Inflammatory macrophage treated with lipopolysaccharide for 4 hours (primary cell): ENCODE measurements around the gene GATA6.

Experiments
- DNase-seq: peaks from one replicate; pipeline ENCODE4 v3.0.0-alpha.2; 2020

Gene GATA6

DNA sequence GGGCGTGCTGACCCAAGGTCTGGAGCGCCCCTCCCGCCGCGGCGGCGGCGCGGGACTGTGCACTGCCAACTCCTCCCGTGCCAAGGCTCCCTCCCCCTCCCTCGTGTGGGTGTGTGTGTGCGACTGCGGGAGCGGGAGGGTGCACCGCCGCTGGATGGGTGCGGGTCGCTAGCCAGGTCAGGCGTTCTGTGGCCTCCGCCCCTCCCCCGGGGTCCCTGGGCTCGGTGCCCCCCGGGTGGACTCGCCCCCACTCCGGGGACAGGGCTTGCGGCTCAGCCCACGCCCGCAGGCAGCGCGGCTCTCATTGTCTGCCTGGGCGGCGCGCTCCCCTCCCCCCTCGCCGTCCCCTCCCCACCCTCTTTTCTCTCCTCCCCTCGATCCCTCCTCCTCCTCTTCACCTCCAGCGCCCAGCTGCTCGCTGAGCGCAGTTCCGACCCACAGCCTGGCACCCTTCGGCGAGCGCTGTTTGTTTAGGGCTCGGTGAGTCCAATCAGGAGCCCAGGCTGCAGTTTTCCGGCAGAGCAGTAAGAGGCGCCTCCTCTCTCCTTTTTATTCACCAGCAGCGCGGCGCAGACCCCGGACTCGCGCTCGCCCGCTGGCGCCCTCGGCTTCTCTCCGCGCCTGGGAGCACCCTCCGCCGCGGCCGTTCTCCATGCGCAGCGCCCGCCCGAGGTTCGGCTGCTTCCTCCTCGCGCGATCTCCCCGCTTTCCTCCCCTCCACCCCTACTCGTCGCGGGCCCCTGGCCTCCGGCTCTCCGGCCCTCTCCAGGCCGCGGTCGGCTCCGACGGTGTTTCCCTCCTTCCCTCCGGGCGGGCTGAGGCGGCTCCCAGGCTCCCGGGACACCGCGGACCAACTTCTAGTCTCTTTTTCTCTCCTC is at the start of gene GATA6:
Gene GATA6, plus strand, starts transcription at position 579 of the 878 bp plus-strand sequence. CDS start 1,556 bp downstream, outside the sequence.
- DNase-seq: peak; percentile 35

DNA sequence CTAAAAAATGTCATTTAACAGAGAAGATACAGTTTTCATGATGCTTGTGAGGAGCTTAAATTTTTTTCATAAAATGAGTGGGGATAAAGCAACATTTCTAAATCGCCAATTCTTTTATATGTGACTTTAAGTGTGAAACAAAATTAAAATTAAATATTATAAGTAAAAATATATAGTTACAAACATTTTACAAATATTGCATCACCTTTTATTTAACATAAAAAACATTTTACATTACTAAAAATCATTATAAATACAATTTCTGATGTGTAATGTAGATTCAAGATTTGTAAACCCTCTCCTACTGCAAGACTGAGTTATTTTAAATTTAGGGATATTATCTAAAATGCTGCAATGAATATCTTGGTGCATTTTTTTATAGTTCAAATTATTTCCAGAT is 44.4 kb upstream of the GATA6 start:
- no peak for DNase-seq

DNA sequence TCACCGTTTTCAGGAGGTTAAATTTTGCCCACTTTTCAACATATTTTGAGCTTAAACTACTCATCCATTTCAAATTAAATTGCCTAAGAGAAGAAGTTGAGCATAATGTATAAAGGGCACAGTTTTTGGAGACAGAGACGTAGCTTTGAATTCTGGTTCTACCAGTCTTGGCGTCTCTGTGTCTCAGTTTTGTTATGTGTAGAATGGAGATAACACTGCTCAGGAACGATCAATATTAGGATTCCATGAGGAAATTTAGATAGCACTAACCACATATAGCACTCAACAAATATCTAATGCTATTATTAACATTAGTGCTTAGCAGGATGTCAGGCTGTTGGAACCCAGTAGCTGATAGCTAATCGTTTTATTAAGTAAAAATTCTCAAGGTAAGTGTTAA is 40.4 kb upstream of the GATA6 start:
- no peak for DNase-seq

DNA sequence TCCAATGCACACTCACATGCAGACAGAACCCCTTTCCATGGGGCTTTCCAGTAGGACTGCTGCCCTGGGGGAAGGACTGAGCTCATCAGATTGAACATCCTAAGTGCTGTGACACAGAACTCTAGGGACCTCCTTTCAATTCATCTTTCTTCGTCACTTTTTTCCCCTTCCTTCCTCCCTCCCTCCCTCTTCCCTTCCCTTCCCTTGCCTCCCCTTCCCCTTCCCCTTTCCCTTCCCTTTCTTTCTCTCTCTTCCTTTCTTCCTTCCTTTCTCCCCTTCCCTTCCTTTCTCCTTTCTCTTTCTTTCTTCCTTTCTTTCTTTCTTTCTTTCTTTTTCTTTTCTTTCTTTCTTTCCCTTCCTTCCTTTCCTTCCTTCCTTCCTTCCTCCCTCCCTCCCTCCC is 39.6 kb upstream of the GATA6 start:
- DNase-seq: no peak

DNA sequence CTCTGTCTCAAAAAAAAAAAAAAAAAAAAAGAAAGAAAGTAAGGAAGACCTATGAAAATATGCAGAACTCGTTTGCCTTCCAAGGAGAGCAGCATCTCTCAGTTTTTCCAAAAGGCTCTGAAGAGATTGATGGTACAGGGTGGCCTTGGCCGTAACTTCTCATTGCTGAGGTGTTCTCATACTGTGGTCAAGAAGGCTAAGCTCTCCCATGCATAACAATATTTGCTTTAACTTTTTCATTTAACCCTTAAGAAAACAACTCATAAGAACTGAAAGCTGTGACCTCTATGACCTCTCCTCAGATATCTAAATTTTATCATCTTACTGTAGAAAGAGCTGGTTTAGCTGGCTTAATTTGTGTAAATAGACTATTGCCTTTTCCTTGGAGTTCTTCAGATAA is 37.1 kb upstream of the GATA6 start:
- no peak for DNase-seq

DNA sequence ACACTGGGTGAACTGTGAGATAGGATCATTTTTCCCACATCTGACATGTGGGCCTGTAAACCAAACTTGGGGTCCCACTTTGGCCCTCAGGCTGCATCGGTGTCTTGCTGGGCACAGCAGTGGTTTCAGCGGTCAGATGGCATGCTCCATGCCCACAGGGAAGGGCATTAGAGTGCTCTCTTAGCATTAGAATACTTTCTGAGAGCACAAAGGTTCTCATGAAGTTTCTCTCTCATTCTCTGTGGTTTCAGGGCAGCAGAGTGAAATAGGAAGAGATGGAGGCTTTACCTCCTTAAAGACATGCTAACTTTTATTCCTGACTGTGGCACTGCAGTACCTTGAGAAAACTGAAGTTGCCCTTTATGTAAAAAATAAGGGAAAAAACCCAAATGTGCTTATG is 36.6 kb upstream of the GATA6 start:
- no peak for DNase-seq

DNA sequence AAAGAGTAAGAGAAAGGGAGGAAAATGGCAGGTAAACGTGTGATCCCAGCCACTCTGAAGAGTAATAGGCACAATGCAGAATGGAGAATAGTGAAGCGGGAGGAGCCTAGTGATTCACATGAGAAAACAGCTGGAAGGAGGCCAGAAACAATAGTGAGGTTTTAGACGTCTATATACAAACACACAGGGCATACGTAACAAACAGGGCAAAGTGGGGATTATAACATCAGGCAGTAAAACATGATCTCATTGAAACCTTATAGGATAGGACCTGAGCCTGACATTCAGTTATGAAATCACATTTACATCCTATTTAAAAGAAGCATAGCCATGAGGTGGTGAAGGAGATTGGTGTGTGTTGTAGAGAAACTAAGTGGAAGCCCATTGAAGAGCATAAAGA is 33.0 kb upstream of the GATA6 start:
- no peak for DNase-seq

DNA sequence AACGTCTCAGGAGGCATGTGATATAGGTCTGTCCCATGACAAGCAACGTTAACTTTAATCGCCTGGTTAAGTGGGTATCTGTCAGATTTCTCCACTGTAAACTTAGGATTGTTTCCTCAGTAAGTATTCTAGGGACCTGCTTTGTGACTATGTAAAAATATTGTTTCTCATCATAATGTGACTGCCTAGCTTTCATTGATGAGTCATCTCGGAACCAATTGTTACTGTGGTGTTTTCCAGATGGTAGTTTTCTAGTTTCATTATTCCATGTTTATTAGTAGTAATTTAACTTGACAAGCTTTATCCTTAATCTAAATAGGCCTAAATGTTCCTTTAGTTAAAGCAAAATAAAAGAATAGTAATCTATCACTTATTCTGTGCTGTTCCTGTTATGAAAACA is 28.2 kb upstream of the GATA6 start:
- DNase-seq: no peak

DNA sequence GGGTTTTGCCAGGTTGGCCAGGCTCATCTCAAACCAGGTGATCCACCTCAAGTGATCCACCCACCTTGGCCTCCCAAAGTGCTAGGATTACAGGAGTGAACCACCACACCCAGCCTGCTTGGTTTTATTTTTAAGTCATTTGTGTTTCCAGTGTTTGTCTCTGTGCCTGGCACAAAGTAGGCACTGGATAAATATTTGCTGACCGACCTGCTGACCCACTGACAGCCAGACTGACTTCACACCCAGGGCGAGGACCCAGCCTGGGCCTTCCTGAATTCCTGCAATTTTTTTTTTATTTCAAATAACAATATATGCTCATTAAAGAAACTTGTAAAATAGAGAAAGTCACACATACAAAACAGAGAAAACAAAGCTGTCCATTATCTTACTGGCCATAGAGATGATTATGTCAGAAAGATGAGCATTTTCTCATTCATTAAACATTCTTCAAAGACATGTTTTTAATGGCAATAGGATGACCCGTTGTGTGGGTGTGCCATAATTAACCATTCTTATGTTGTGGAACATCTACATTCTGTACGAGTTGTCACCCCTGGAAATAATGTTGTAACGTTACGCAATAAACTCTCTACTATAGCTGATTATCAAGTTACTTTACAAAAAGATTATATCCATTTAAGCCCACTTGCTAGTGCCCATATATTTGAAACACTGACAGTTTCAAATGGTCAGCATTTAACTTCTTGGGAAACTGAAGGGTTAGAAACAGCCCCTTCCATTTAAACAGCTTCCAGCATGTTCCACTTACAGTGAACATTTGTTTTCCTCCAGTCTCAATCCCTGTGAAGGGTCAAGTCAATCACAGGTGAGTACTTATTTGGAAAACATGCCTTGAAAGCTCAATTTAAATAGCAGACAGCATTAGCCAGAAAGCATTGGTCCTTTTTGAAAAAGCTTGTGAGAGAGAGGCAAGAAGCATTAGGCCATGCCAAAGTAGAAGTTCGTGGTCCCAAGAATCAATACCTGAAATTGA is 25.7 kb upstream of the GATA6 start:
- DNase-seq: no peak

DNA sequence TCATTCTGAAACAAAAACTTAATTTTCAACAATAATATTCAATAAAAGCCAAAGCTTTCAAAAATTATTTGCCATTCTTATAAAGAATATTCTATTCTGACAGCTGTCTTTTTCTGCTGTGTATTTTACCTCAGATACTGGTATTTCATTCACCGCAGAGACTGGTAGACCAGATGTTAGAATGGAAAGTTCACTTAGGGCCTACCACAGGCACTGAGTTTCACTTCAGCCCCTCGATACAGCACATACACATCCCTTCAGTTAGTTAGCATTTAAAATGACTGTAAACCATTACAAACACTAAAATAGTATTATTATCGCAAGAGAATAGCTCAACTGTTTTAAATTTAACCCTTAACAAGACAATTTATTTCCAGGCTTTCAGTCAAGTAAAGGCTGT is 24.2 kb upstream of the GATA6 start:
- no peak for DNase-seq

DNA sequence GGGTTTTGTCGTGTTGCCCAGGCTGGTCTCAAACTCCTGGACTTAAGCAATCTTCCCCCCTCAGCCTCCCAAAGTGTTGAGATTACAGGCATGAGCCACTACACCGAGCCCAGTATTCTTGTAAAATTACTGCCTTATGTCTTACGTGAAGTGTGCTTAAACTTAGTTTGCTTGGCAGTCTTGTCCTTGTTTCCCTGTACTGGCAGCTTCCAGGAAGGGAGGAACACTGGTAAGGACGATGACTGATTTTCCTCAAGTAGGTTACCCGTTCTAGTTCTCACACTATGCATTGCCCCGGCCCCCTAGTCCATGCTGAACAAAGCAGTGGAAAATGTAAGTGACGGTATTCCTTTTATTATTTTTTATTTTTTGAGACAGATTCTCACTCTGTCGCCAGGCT is 19.7 kb upstream of the GATA6 start:
- DNase-seq: no peak

DNA sequence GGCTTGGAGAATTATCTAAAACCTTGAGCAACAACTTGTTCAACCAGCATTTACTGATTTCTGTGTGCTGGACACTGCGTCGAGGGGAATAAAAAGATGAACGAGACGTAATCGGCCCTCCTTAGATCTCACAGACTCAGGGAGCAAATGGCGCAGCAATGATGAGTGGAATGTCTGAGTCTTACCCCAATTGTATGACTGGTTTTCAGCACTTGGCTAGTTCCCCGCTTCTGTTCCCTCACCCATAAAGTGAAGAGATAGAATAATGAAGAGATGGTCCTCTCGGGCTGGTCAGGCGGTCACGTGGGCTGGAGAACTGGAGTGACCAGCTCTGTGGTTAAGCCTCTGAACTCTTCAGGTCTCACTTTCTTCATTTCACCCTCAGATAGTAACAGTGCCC is 17.3 kb upstream of the GATA6 start:
- DNase-seq: no peak

DNA sequence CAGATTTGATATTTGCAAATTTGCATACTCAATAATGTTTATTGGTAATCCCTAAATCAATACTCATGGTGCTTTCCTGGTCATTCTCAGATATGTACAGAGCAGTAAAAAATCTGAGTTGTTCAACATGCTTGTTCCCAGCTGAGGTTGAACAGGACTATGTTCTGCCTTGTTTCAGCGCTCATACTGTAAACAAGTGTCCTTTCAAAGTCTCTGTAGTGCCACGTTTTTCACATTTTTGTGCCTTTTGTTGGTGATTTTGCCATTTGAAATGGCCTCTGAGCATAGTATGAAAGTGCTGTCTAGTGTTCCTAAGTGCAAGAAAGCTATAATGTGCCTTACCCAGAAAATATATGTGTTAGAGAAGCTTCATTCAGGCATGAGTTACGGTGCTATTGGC is 16.0 kb upstream of the GATA6 start:
- no peak for DNase-seq

DNA sequence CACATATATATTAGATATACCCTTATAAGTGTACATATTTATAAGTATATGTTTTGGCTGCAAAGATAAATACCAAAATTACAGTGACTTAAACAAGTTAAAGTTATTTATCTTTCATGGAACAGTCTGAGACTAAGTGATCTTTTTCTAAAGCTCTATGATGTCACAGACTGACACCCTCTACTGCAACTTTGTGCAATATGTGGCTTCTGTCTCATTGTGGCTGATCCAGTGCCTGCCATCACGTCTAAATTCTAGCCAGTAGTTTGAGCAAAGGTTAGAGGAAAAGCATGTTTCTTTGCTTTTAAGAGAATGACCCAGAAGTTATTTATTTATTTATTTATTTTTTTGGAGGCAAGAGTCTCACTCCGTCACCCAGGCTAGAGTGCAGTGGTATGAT is 13.8 kb upstream of the GATA6 start:
- no peak for DNase-seq

DNA sequence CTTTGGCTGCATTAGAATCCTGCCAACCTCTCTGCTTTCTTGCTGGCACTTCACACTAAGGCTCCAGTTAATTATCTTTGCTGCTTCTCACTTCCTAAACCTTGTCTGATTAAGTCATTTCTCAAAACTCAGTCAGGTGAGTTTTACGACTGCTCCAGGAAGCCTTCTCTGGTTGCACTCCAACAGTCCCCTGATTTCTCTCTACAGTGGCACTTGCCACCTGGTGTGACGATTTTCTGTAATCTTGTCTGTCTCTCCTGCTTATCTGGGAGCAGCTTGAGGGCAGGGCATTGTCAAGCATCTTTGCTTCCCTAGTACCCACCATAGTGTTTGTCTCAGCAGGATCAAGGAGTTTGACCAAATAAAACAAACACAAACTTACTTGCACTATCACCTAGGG is 10.4 kb upstream of the GATA6 start:
- no peak for DNase-seq

DNA sequence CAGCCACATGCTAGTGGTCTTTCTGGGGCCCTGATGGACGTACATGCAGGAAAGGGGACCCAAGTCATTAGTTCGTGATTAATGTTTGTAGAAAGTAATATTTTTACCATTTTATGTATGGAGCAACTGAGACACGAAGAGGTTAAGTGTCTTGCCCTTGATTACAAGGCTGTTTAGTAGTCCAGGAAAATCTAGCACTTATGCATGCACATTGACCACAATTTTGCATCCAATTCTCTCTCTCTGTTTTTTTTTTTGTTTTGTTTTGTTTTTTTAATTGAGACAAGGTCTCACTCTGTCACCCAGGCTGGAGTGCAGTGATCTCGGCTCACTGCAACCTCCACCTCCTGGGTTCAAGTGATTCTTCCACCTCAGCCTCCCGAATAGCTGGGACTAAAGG is 8.3 kb upstream of the GATA6 start:
- DNase-seq: no peak

DNA sequence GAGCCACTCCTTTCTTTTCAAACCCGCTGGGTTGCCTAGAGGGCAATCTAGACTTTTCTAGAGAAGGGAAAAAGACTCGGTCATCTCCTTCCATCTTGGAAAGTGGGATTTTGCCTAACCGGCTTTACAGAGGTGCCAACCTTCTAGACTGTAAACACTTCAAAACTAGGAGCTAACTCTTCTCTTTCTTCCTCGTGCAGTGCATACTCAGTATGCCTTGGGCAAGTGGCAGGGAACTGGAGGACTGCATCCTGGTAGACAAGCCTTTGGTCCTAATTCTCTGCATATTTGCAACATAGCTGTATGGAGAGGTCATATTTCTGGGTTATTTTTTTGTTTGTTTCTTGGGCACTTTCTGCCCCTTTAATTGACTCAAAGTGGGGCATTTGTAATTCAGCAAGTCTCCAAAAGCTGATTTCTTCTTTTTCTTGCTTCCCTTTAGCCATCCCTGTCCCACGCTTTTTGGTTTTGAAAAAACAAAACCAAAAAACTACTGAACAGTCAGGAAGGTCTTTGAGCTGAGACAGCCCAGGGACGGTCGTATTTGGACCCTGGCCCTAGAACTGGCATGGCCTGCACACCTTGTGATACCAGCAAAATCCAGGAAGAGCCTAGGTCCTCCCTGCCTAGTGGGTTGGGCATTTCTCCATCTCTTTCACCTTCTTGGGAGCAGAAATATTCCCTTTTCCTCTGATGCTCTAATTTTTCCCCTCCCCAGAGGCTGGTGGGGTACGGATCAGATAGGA is 5.8 kb upstream of the GATA6 start:
- DNase-seq: no peak

DNA sequence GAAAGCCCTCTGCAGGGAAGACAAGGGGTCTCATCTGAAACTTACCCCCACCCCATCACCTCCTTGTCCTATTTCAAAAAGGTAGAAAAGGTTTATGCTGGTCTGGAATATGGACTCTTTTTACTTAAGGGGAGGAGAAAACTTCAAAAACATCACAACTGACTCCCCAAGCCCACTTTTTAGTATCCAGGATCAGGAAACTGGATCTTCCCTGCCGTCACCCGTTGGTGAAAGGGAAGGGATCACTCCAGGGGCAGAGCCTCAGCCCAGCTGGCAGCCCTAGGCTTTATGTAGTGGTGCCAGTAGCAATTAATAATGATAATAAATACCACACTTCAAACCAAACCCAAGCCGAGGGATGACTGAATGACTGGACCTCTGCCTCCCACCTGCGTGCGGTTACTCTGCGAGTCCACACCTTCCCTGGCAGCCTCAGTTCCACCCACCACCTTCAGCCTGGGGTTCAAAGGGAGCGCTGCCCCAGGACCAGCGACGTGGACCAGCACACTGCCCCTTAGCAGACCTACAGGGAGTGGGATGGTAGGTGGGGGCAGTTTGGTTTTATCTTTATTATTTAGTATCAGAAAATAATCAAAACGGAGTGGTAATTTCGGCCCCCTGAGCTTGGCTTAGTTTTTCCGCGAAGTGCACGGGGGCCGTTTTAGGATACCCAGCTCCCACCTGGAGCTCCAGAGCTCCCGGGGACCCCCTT is 4.9 kb upstream of the GATA6 start:
- no peak for DNase-seq

DNA sequence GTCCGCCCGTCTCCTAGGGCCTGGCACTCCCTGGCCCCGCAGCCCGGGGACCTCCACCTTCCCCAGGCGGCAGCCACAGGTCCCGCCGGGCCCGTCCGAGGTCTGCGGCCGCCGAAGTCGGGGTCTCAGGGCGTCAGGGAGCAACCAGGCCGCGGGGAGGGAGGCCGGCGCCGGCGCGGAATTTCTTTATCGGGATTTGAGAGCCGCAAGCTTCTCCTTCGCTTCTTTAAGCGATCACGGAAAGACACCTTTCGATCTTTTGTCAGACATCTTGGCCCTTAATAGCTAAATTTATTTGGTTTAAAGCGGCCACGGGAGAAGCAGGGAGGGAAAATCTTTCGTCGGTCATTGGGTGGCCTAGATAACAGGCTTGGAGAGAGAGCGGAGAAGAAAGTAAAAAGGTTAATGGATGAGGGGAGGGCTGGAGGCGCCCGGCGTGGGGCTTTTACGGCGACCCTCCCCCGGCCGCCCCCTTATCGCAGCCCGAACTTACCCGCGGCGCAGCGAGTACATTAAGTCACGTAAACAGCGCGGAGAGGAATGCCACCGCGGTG is 4.3 kb upstream of the GATA6 start:
- no peak for DNase-seq

DNA sequence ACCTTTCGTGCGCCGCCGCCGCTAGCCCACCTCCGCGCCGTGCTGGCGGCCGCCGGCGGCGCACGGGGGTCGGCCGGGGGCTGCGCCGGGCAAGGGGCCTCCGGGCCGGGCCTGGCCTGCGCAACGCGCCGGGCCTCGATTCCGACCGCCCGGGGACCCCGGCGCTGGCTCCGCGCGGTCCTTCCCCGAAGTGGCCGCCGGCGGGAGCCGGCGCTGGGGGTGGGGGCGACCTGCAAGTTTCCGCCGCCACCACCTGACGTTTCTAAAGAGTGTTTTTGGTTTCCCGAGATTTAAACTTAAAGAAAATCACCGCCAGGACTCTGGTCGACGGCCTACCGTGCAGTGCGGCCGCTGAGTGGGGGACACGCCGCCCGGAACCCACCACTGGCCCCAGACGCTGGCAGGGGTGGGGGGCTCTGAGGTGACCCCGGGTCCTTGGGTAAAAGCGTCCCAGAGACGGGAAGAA is 3.8 kb upstream of the GATA6 start:
- DNase-seq: no peak

DNA sequence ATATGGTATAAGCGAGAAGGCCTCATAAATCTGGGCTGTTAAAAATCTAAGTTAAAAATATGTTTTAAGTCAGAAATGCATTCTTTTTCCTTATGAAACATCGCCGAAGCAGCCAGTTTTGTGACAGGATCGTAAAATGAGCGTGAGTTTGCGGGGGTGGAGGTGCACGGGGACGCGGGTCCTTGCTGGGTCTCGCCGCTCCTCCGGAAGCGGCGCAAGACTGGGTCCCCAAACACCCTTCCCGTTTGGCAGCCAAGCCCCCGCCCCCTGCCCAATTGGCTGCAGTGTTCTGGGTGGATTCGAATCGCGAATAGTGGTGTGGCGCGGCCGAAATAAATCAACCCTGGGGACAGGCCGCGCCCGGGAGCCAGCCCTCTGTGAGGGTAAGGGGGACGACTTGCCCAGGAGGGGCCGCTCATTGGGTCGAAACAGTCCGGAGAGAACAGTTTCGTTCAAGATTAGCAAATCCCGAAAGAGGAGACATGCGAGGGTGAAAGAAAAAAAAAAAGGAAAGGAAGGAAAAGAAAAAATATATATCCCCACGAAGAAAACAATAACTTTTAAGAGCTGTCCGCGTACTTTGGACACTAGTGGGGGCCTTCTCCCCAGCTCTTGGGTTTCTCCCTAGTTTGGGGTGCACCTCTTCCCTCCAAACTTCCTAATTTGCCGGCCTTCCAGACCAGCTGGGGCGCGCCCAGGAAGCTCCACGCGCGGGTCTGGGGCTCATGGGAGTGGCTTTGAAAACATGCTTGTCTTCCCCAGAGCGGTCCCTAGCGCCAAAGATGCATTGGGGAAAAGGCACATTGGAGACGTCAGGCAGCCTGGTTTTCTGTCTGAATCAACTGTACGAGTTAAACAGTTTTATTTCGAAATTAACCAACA is 3.1 kb upstream of the GATA6 start:
- DNase-seq: no peak
